ENCODE data around the gene POU2AF1. TPM values are rescaled to one million over a fixed set of nuclear protein-coding genes. Genes with fewer than 3 reads are reported as not detected.
A peak's percentile ranks its signal among the peaks of the same experiment; 100 is the strongest.

POU2AF1 gene
- 0.19 TPM for polyA plus RNA-seq (ENCODE audit: insufficient read length)

GRCh38 chr11:111378861-111379601 lies at the start of gene POU2AF1:
TSS of gene POU2AF1 (minus strand) at chr11:111379275. CDS start at chr11:111379177, 98 bp downstream.
- DNase-seq: peak; percentile 33

GRCh38 chr11:111428113-111428876 lies 49.2 kb upstream of the POU2AF1 start:
- no peak for DNase-seq

- no peak for DNase-seq
Measured at GRCh38 chr11:111427471-111427912, 48.4 kb upstream of the POU2AF1 start.

GRCh38 chr11:111426617-111427016 lies 47.5 kb upstream of the POU2AF1 start:
- no peak for DNase-seq

GRCh38 chr11:111423250-111423615 lies 44.2 kb upstream of the POU2AF1 start:
- no peak for DNase-seq

GRCh38 chr11:111422494-111423249 lies 43.6 kb upstream of the POU2AF1 start:
- no peak for DNase-seq

- no peak for DNase-seq
Measured at GRCh38 chr11:111421251-111421650, 42.2 kb upstream of the POU2AF1 start.

GRCh38 chr11:111419641-111420327 lies 40.7 kb upstream of the POU2AF1 start:
- no peak for DNase-seq

GRCh38 chr11:111419181-111419580 lies 40.1 kb upstream of the POU2AF1 start:
- no peak for DNase-seq

GRCh38 chr11:111418436-111418787 lies 39.3 kb upstream of the POU2AF1 start:
- DNase-seq: no peak

GRCh38 chr11:111417766-111418435 lies 38.8 kb upstream of the POU2AF1 start:
- peak; percentile 80 for DNase-seq

- DNase-seq: no peak
Measured at GRCh38 chr11:111417011-111417765, 38.1 kb upstream of the POU2AF1 start.

- DNase-seq: no peak
Measured at GRCh38 chr11:111416231-111416960, 37.3 kb upstream of the POU2AF1 start.

- DNase-seq: no peak
Measured at GRCh38 chr11:111414936-111415335, 35.9 kb upstream of the POU2AF1 start.

GRCh38 chr11:111414267-111414931 lies 35.3 kb upstream of the POU2AF1 start:
- DNase-seq: no peak

GRCh38 chr11:111413849-111414248 lies 34.8 kb upstream of the POU2AF1 start:
- DNase-seq: no peak

GRCh38 chr11:111412293-111412692 lies 33.2 kb upstream of the POU2AF1 start:
- no peak for DNase-seq

- DNase-seq: no peak
Measured at GRCh38 chr11:111411456-111411855, 32.4 kb upstream of the POU2AF1 start.

- DNase-seq: no peak
Measured at GRCh38 chr11:111410951-111411350, 31.9 kb upstream of the POU2AF1 start.

- DNase-seq: no peak
Measured at GRCh38 chr11:111409915-111410314, 30.8 kb upstream of the POU2AF1 start.
